Muscle layer of duodenum (tissue), 2 donors: ENCODE results near the gene DGCR2.
A peak's percentile ranks its signal among the peaks of the same experiment; 100 is the strongest.

Source experiments
- H3K27ac ChIP-seq: one replicate; pipeline ENCODE4 v1.7.0; 2013; ENCODE audit warnings: mild to moderate bottlenecking, low read length
- H3K27me3 ChIP-seq: one replicate; pipeline ENCODE4 v1.7.0; 2013; ENCODE audit warnings: low read depth, mild to moderate bottlenecking, control low read depth, low read length
- H3K36me3 ChIP-seq, 2 donors: one replicate each; pipeline ENCODE4 v1.7.0; 2013; ENCODE audit warnings: low read length in 2 of 2, control low read depth in 1 of 2, mild to moderate bottlenecking in 1 of 2; ENCODE audit not compliant: insufficient read depth in 2 of 2, control insufficient read depth in 1 of 2
- H3K4me1 ChIP-seq, 2 donors: one replicate each; pipeline ENCODE4 v1.7.0; 2013; ENCODE audit warnings: low read length in 2 of 2, mild to moderate bottlenecking in 2 of 2, control low read depth in 1 of 2, moderate library complexity in 1 of 2; ENCODE audit not compliant: insufficient read depth in 2 of 2, control insufficient read depth in 1 of 2
- H3K4me3 ChIP-seq, 2 donors: one replicate each; pipeline ENCODE4 v1.7.0; 2013; ENCODE audit warnings: low read length in 2 of 2, low read depth in 1 of 2, mild to moderate bottlenecking in 1 of 2
- H3K9me3 ChIP-seq, 2 donors: one replicate each; pipeline ENCODE4 v1.7.0; 2013; ENCODE audit warnings: low read length in 2 of 2, control low read depth in 1 of 2, mild to moderate bottlenecking in 1 of 2; ENCODE audit not compliant: control insufficient read depth in 1 of 2
- donor health status: healthy.

Gene DGCR2

GRCh38 chr22:19143212-19143611, 21.0 kb upstream of the DGCR2 start:
- Histone ChIP-seq H3K9me3 (no peaks in the 10 kb centered on the region), H3K27ac (no peak overlapping the region), H3K36me3 (peaks cover 38 to 42% of the 10 kb centered on the region in 2 donors), H3K4me1 (peaks cover 0 to 10% of the 10 kb centered on the region in 2 donors), H3K27me3 (peaks cover under 1% of the 10 kb centered on the region), H3K4me3 (peak overlapping the region in 1 of 2 donors; percentile 95)

GRCh38 chr22:19142394-19142793, 20.2 kb upstream of the DGCR2 start:
- Histone ChIP-seq H3K27me3 (no peaks in the 10 kb centered on the region), H3K27ac (no peak overlapping the region), H3K9me3 (no peaks in the 10 kb centered on the region), H3K36me3 (peaks cover 47 to 50% of the 10 kb centered on the region in 2 donors), H3K4me3 (no peak overlapping the region), H3K4me1 (peaks cover 0 to 10% of the 10 kb centered on the region in 2 donors)

- H3K27me3 ChIP-seq, result no peaks in the 10 kb centered on the region
- H3K4me1 ChIP-seq, result peaks cover 0 to 10% of the 10 kb centered on the region in 2 donors
- no peaks in the 10 kb centered on the region for H3K9me3 ChIP-seq
- H3K36me3 ChIP-seq, result peaks cover 53 to 73% of the 10 kb centered on the region in 2 donors
- H3K4me3 ChIP-seq, result no peak overlapping the region
- no peak overlapping the region for H3K27ac ChIP-seq
These were observed 17.8 kb upstream of the DGCR2 start for GRCh38 chr22:19139974-19140373.

GRCh38 chr22:19139001-19139356, 16.8 kb upstream of the DGCR2 start:
- Histone ChIP-seq H3K4me1 (peaks cover 0 to 10% of the 10 kb centered on the region in 2 donors), H3K4me3 (no peak overlapping the region), H3K36me3 (peaks cover 53 to 80% of the 10 kb centered on the region in 2 donors), H3K9me3 (no peaks in the 10 kb centered on the region), H3K27me3 (no peaks in the 10 kb centered on the region), H3K27ac (no peak overlapping the region)

- peaks cover 53 to 86% of the 10 kb centered on the region in 2 donors for H3K36me3 ChIP-seq
- no peaks in the 10 kb centered on the region for H3K9me3 ChIP-seq
- no peaks in the 10 kb centered on the region for H3K27me3 ChIP-seq
- no peak overlapping the region for H3K4me3 ChIP-seq
- no peak overlapping the region for H3K27ac ChIP-seq
- peaks cover 0 to 4% of the 10 kb centered on the region in 2 donors for H3K4me1 ChIP-seq
These were observed 16.2 kb upstream of the DGCR2 start for GRCh38 chr22:19138217-19139000.

- Histone ChIP-seq H3K9me3 (no peaks in the 10 kb centered on the region), H3K36me3 (peaks cover 53 to 93% of the 10 kb centered on the region in 2 donors), H3K4me1 (no peaks in the 10 kb centered on the region), H3K27ac (no peak overlapping the region), H3K4me3 (no peak overlapping the region), H3K27me3 (no peaks in the 10 kb centered on the region)
These were observed 15.4 kb upstream of the DGCR2 start for GRCh38 chr22:19137384-19138216.

GRCh38 chr22:19136915-19137314, 14.7 kb upstream of the DGCR2 start:
- Histone ChIP-seq H3K9me3 (no peaks in the 10 kb centered on the region), H3K4me1 (no peaks in the 10 kb centered on the region), H3K36me3 (peaks cover 47 to 95% of the 10 kb centered on the region in 2 donors), H3K27me3 (no peaks in the 10 kb centered on the region), H3K27ac (no peak overlapping the region), H3K4me3 (no peak overlapping the region)

- H3K4me3 ChIP-seq, result no peak overlapping the region
- H3K27me3 ChIP-seq, result no peaks in the 10 kb centered on the region
- H3K4me1 ChIP-seq, result no peaks in the 10 kb centered on the region
- H3K36me3 ChIP-seq, result peaks cover 30 to 87% of the 10 kb centered on the region in 2 donors
- H3K9me3 ChIP-seq, result no peaks in the 10 kb centered on the region
- no peak overlapping the region for H3K27ac ChIP-seq
These were observed 12.7 kb upstream of the DGCR2 start for GRCh38 chr22:19134874-19135273.

- Histone ChIP-seq H3K4me1 (no peaks in the 10 kb centered on the region), H3K27ac (no peak overlapping the region), H3K36me3 (peaks cover 24 to 82% of the 10 kb centered on the region in 2 donors), H3K4me3 (no peak overlapping the region), H3K27me3 (no peaks in the 10 kb centered on the region), H3K9me3 (no peaks in the 10 kb centered on the region)
These were observed 12.1 kb upstream of the DGCR2 start for GRCh38 chr22:19134176-19134831.

- Histone ChIP-seq H3K4me1 (no peaks in the 10 kb centered on the region), H3K27ac (no peak overlapping the region), H3K36me3 (peaks cover 18 to 74% of the 10 kb centered on the region in 2 donors), H3K27me3 (no peaks in the 10 kb centered on the region), H3K4me3 (no peak overlapping the region), H3K9me3 (no peaks in the 10 kb centered on the region)
These were observed 11.3 kb upstream of the DGCR2 start for GRCh38 chr22:19133561-19133960.
